ENCODE results near the gene LILRB3.

- TF ChIP-seq, protein P1, sequence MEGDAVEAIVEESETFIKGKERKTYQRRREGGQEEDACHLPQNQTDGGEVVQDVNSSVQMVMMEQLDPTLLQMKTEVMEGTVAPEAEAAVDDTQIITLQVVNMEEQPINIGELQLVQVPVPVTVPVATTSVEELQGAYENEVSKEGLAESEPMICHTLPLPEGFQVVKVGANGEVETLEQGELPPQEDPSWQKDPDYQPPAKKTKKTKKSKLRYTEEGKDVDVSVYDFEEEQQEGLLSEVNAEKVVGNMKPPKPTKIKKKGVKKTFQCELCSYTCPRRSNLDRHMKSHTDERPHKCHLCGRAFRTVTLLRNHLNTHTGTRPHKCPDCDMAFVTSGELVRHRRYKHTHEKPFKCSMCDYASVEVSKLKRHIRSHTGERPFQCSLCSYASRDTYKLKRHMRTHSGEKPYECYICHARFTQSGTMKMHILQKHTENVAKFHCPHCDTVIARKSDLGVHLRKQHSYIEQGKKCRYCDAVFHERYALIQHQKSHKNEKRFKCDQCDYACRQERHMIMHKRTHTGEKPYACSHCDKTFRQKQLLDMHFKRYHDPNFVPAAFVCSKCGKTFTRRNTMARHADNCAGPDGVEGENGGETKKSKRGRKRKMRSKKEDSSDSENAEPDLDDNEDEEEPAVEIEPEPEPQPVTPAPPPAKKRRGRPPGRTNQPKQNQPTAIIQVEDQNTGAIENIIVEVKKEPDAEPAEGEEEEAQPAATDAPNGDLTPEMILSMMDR (IDR thresholded peaks at IDR 0.05 in 8 of 11, conservative IDR thresholded peaks at IDR 0.05 in 3 of 11) = no peak
- TF ChIP-seq POLR2AphosphoS5 (IDR thresholded peaks at IDR 0.05) (no peak), POLR2A (IDR thresholded peaks at IDR 0.05) (no peak)
Measured at GRCh38 chr19:54262066-54262465, 39.3 kb upstream of the LILRB3 start.

All from spleen (tissue), 7 donors.